Hypothalamus (tissue), 51 donors: ENCODE results near the gene PEX11G.

ENCODE experiments used
- DNase-seq, 51 donors: peaks; one replicate each; lab custom pipeline; 2025; lab: John Stamatoyannopoulos, UW

The PEX11G gene

GRCh38 chr19:7500811-7501450, 12.1 kb upstream of the PEX11G start:
- peak in 48 of 51 donors; percentile 17 to 87 (median 64) for DNase-seq

GRCh38 chr19:7497292-7497691, 8.5 kb upstream of the PEX11G start:
- DNase-seq, result peak in 5 of 51 donors; percentile 3 to 37 (median 22)

- peak in 50 of 51 donors; percentile 13 to 93 (median 75) for DNase-seq
Measured at GRCh38 chr19:7494416-7495098, 5.7 kb upstream of the PEX11G start.

GRCh38 chr19:7492558-7492957, 3.7 kb upstream of the PEX11G start:
- no peak for DNase-seq

GRCh38 chr19:7492142-7492541, 3.3 kb upstream of the PEX11G start:
- DNase-seq, result no peak

GRCh38 chr19:7489609-7490044, 792 bp upstream of the PEX11G start:
- DNase-seq, result no peak

GRCh38 chr19:7486923-7487322, 1.9 kb downstream of the PEX11G start:
- DNase-seq, result no peak

GRCh38 chr19:7483720-7484201, 5.1 kb downstream of the PEX11G start:
- no peak for DNase-seq

GRCh38 chr19:7482584-7483439, 6.0 kb downstream of the PEX11G start:
- no peak for DNase-seq

- peak in 1 of 51 donors; percentile 8 for DNase-seq
Measured at GRCh38 chr19:7480970-7481255, 7.9 kb downstream of the PEX11G start.

GRCh38 chr19:7480222-7480969, 8.4 kb downstream of the PEX11G start:
- peak in 1 of 51 donors; percentile 7 for DNase-seq

- no peak for DNase-seq
Measured at GRCh38 chr19:7478843-7479227, 10.0 kb downstream of the PEX11G start.

GRCh38 chr19:7478173-7478842, 10.5 kb downstream of the PEX11G start:
- no peak for DNase-seq

- no peak for DNase-seq
Measured at GRCh38 chr19:7477758-7478157, 11.1 kb downstream of the PEX11G start.

GRCh38 chr19:7476777-7477494, 11.9 kb downstream of the PEX11G start:
- no peak for DNase-seq

- DNase-seq, result no peak
Measured at GRCh38 chr19:7476241-7476640, 12.6 kb downstream of the PEX11G start.

- no peak for DNase-seq
Measured at GRCh38 chr19:7475665-7476064, 13.2 kb downstream of the PEX11G start.

GRCh38 chr19:7471696-7472615, 16.9 kb downstream of the PEX11G start:
- DNase-seq, result no peak
